K562 (cell line): ENCODE measurements around the gene ST8SIA4. TPM values are rescaled to one million over a fixed set of nuclear protein-coding genes. Genes with fewer than 3 reads are reported as not detected.
A peak's percentile ranks its signal among the peaks of the same experiment; 100 is the strongest.

Experiments
- ATAC-seq: fragments of 200-7000 bp; cut with Tn5 transposase; 3 replicates; pipeline ENCODE4 v1.9.1; 2020; ENCODE audit warnings: moderate library complexity
- BruUV-seq: library from RNA; stranded (reverse); fragments of 400-500 nt; replicated peaks from 2 replicates; lab custom pipeline; 2021; lab: Mats Ljungman, UMichigan
- CTCF ChIA-PET: fragments of 300-600 bp; formaldehyde crosslinking; extraction: SDS; loops from one replicate; lab custom pipeline; 2021; ENCODE audit warnings: low intra/inter-chr PET ratio; lab: Yijun Ruan, JAX
- POLR2A ChIA-PET: fragments of 300-600, 350-650 bp; sonication (Branson Sonifier 250); formaldehyde crosslinking; extraction: SDS; loops from one replicate; lab custom pipeline; 2021; ENCODE audit warnings: antibody characterized with exemption, inconsistent platforms; lab: Yijun Ruan, JAX
- DNase-seq, 4 experiments: peaks; one replicate each; pipeline versions ENCODE4 v3.0.0 to v3.0.0-alpha.2; 2011 to 2018; ENCODE audit warnings: low spot score in 3 of 4, mixed read lengths in 3 of 4; ENCODE audit errors: extremely low read depth in 1 of 4
- FAIRE-seq: peaks from 2 replicates; lab custom pipeline; 2011; peaks lifted over from hg19 to GRCh38; lab: Jason Lieb, UNC
- H2AFZ ChIP-seq: 2 replicates; pipeline ENCODE4 v1.6.0; 2011; ENCODE audit warnings: low read depth, low read length, control low read depth, inconsistent platforms
- H3K27ac ChIP-seq: fragments of 200-600 bp; 3 replicates; pipeline ENCODE4 v1.8.0; 2011; ENCODE audit warnings: low read depth, mild to moderate bottlenecking, control low read depth, inconsistent platforms, low read length, moderate library complexity, mixed read lengths; ENCODE audit errors: extremely low read depth
- H3K27me3 ChIP-seq, 2 experiments: fragments of 300-600 bp in 1 of 2; 2 replicates in 1 of 2; 3 replicates in 1 of 2; pipeline versions ENCODE4 v1.6.0 to v1.8.0; 2011; ENCODE audit warnings: inconsistent platforms in 2 of 2, low read length in 2 of 2, mild to moderate bottlenecking in 1 of 2, mixed read lengths in 1 of 2, moderate library complexity in 1 of 2; ENCODE audit not compliant: control insufficient read depth in 2 of 2, insufficient read depth in 2 of 2
- H3K36me3 ChIP-seq: fragments of 300-600 bp; 3 replicates; pipeline ENCODE4 v1.8.0; 2011; ENCODE audit warnings: mild to moderate bottlenecking, low read length, inconsistent platforms; ENCODE audit not compliant: control insufficient read depth, insufficient read depth
- H3K4me1 ChIP-seq, 2 experiments: fragments of 200-600 bp in 1 of 2; replicated peaks in 1 of 2; 2 replicates in 1 of 2; 3 replicates in 1 of 2; pipeline versions ENCODE4 v1.5.1 to v1.8.0; 2011; ENCODE audit warnings: inconsistent platforms in 2 of 2, low read length in 2 of 2, mild to moderate bottlenecking in 1 of 2, mixed read lengths in 1 of 2, moderate library complexity in 1 of 2; ENCODE audit not compliant: control insufficient read depth in 2 of 2, insufficient read depth in 2 of 2
- H3K4me2 ChIP-seq: 2 replicates; pipeline ENCODE4 v1.6.1; 2011; ENCODE audit warnings: low read length, control low read depth, inconsistent platforms, mixed read lengths; ENCODE audit not compliant: insufficient read depth
- H3K4me3 ChIP-seq: fragments of 200-600 bp; sonication (generic), shearing (Covaris generic); 2 replicates; pipeline ENCODE4 v1.5.1; 2016; ENCODE audit warnings: control low read depth, inconsistent platforms
- H3K79me2 ChIP-seq: fragments of 200-600 bp; 3 replicates; pipeline ENCODE4 v1.8.0; 2011; ENCODE audit warnings: low read length, inconsistent platforms; ENCODE audit not compliant: control insufficient read depth, insufficient read depth
- H3K9ac ChIP-seq, 2 experiments: 2 replicates each; pipeline versions ENCODE4 v1.6.0 to v1.6.1; 2011; ENCODE audit warnings: low read depth in 2 of 2, low read length in 2 of 2, control low read depth in 1 of 2, inconsistent platforms in 1 of 2, mild to moderate bottlenecking in 1 of 2, mixed read lengths in 1 of 2; ENCODE audit not compliant: insufficient read depth in 1 of 2
- H3K9me1 ChIP-seq: one replicate; pipeline ENCODE4 v1.6.0; 2011; ENCODE audit warnings: inconsistent platforms, mild to moderate bottlenecking, low read length, moderate library complexity; ENCODE audit not compliant: control insufficient read depth, insufficient read depth
- H3K9me3 ChIP-seq: replicated peaks from 2 replicates; pipeline ENCODE4 v1.5.1; 2011; ENCODE audit warnings: low read depth, low read length, inconsistent platforms; ENCODE audit not compliant: control insufficient read depth, insufficient read depth
- H4K20me1 ChIP-seq: replicated peaks from 2 replicates; pipeline ENCODE4 v1.6.1; 2011; ENCODE audit warnings: low read length, inconsistent platforms, mixed read lengths; ENCODE audit not compliant: control insufficient read depth, insufficient read depth
- C11orf30 ChIP-seq: fragments of 450-650 bp; IDR thresholded peaks from 2 replicates; pipeline ENCODE4 v1.6.1; 2016; ENCODE audit warnings: low read depth, mild to moderate bottlenecking
- CREB3 ChIP-seq: fragments of 450-650 bp; conservative IDR thresholded peaks from 2 replicates; pipeline ENCODE4 v1.6.1; 2016; ENCODE audit warnings: missing genetic modification characterization, low read depth, mild to moderate bottlenecking, missing compliant biosample characterization, moderate library complexity
- GMEB1 ChIP-seq: fragments of 250-450 bp; sonication (Bioruptor Pico); IDR thresholded peaks from 2 replicates; pipeline ENCODE4 v1.4.0; 2020; ENCODE audit warnings: mild to moderate bottlenecking
- MAFF ChIP-seq: IDR thresholded peaks from 2 replicates; pipeline ENCODE4 v1.6.1; 2012; ENCODE audit warnings: low read length, improper control_type of control experiment
- MAFG ChIP-seq: fragments of 450-650 bp; conservative IDR thresholded peaks from 2 replicates; pipeline ENCODE4 v1.6.1; 2016; ENCODE audit warnings: missing genetic modification characterization, missing compliant biosample characterization
- MAFK ChIP-seq: IDR thresholded peaks from 2 replicates; pipeline ENCODE4 v1.6.1; 2011; ENCODE audit warnings: low read length, improper control_type of control experiment
- THRA ChIP-seq: fragments of 450-650 bp; IDR thresholded peaks from 2 replicates; pipeline ENCODE4 v1.6.1; 2017; ENCODE audit warnings: mild to moderate bottlenecking, moderate library complexity
- ZC3H4 ChIP-seq: sonication (generic); formaldehyde crosslinking; IDR thresholded peaks from 2 replicates; pipeline ENCODE4 v1.9.0; 2021; ENCODE audit warnings: missing genetic modification reagents, borderline replicate concordance
- ZNF197 ChIP-seq: fragments of 200-800 bp; sonication (Bioruptor generic); IDR thresholded peaks from 2 replicates; pipeline ENCODE4 v1.6.1; 2016; ENCODE audit warnings: low read depth, missing genetic modification characterization, missing compliant biosample characterization
- ZNF212 ChIP-seq: fragments of 450-650 bp; formaldehyde crosslinking; IDR thresholded peaks from 2 replicates; pipeline ENCODE4 v1.4.0; 2020; ENCODE audit warnings: mild to moderate bottlenecking
- ZNF316 ChIP-seq: fragments of 450-650 bp; IDR thresholded peaks from 2 replicates; pipeline ENCODE4 v1.6.1; 2016
- WGBS: fragments of 100-300 bp; shearing (Covaris generic); methylation state at CpG from one replicate; pipeline ENCODE4 v1.1.6; 2016; ENCODE audit warnings: low coverage, mixed read lengths; ENCODE audit not compliant: insufficient coverage; ENCODE audit errors: missing lambda C conversion rate; 5-methylcytosine and 5-hydroxymethylcytosine counted together
- in situ Hi-C: fragments of 300-500 bp; cut with MboI; formaldehyde crosslinking; loops from 4 replicates; pipeline ENCODE4 v1.15.0; 2018; ENCODE audit warnings: inconsistent platforms, mixed read lengths
- intact Hi-C: fragments of 100-400 bp; cut with micrococcal nuclease; formaldehyde crosslinking; loops from 2 replicates; pipeline ENCODE4 v1.14.2; 2022
- polyA plus RNA-seq, 8 experiments: library from polyadenylated mRNA; depleted of rRNA in 4 of 8; stranded (reverse) in 5 of 8; unstranded in 3 of 8; fragments of >200 nt; fragmentation: Nextera tagmentation in 2 of 8; fragmentation: Illumina TruSeq in 1 of 8; extraction: Ambion mirVana in 2 of 8; extraction: Trizol in 1 of 8; gene quantifications; 2 replicates each; pipeline versions ENCODE4 v1.2.1 to v1.2.3, GENCODE V29; 2011 to 2014; ENCODE audit warnings: inconsistent platforms in 1 of 8, missing spikeins in 1 of 8
- total RNA-seq, 7 experiments: library from RNA; depleted of rRNA in 6 of 7; stranded (reverse); fragments of >200 nt in 6 of 7; fragmentation: Illumina TruSeq in 2 of 7; extraction: Trizol in 2 of 7; gene quantifications; 2 replicates each; pipeline versions ENCODE4 v1.2.1 to v1.2.3, GENCODE V29; 2011 to 2021; ENCODE audit warnings: low replicate concordance in 1 of 7

Gene ST8SIA4
- total and polyA plus RNA-seq, 9 of the 15 experiments (the other 6 are each of a cell fraction or from before 2014, with no cell fraction given) = 0.22 to 2.0 (median 0.54) TPM

GRCh38 chr5:100860407-100860806 is 42.7 kb downstream of the ST8SIA4 start:
- FAIRE-seq (no peak), ATAC-seq (no peak), DNase-seq (no peak)
- WGBS = 4% methylated on average over 1 of the region's 1 CpG
- Histone ChIP-seq H4K20me1 (no peaks in the 10 kb centered on the region), H3K27ac (no peak overlapping the region), H3K9me1 (no peaks in the 10 kb centered on the region), H3K36me3 (no peaks in the 10 kb centered on the region), H3K4me3 (no peak overlapping the region), H2AFZ (no peak overlapping the region), H3K9me3 (no peaks in the 10 kb centered on the region), H3K27me3 (no peaks in the 10 kb centered on the region), H3K79me2 (no peaks in the 10 kb centered on the region), H3K9ac (no peak overlapping the region), H3K4me1 (no peaks in the 10 kb centered on the region), H3K4me2 (no peak overlapping the region)
- no TSS peak for BruUV-seq
- CTCF ChIA-PET = no interaction called here
- TF ChIP-seq ZNF212 (CRISPR knock-in tag) = no peak
- no peak for TF ChIP-seq CREB3 (tag)
- POLR2A ChIA-PET = no interaction called here
- intact Hi-C loops (no loop called here), in situ Hi-C loops (no loop called here)

- no peak overlapping the region for H3K4me2 ChIP-seq
- CTCF ChIA-PET = no interaction called here
- no peaks in the 10 kb centered on the region for H3K4me1 ChIP-seq
Measured at GRCh38 chr5:100858987-100859545, 44.0 kb downstream of the ST8SIA4 start.

More at GRCh38 chr5:100858987-100859545, 44.0 kb downstream of the ST8SIA4 start:
- ATAC-seq (no peak), DNase-seq (no peak), FAIRE-seq (no peak)
- Histone ChIP-seq H3K27ac (no peak overlapping the region), H4K20me1 (no peaks in the 10 kb centered on the region), H3K9ac (no peak overlapping the region), H3K36me3 (no peaks in the 10 kb centered on the region), H3K9me1 (no peaks in the 10 kb centered on the region), H3K27me3 (no peaks in the 10 kb centered on the region), H3K4me3 (no peak overlapping the region), H3K9me3 (no peaks in the 10 kb centered on the region), H2AFZ (no peak overlapping the region), H3K79me2 (no peaks in the 10 kb centered on the region)
- intact Hi-C loops (no loop called here), in situ Hi-C loops (no loop called here)
- 0% methylated on average over 1 of the region's 1 CpG for WGBS
- no TSS peak for BruUV-seq
- POLR2A ChIA-PET = no interaction called here
- TF ChIP-seq GMEB1 (CRISPR knock-in tag) (no peak), THRA (no peak), ZNF197 (no peak), MAFG (tag) (peak; percentile 47), ZC3H4 (CRISPR knock-in tag) (no peak), C11orf30 (peak; percentile 56; the same call in 1 of the 2 replicates), ZNF316 (peak; percentile 42; the same call in 1 of the 2 replicates), MAFF (peak; percentile 45; the same call in 1 of the 2 replicates), MAFK (peak; percentile 45; the same call in 1 of the 2 replicates)
